Breast epithelium (tissue), 4 donors: ENCODE data around the gene DOCK6. TPM values are rescaled to one million over a fixed set of nuclear protein-coding genes. Genes with fewer than 3 reads are reported as not detected.

Source experiments
- DNase-seq, 2 donors: peaks; one replicate each; pipeline ENCODE4 v3.0.0-alpha.2; 2019; ENCODE audit warnings: low spot score in 2 of 2
- H3K27ac ChIP-seq, 2 donors: fragments of 200-600 bp; sonication (generic) in 1 of 2; one replicate each; pipeline ENCODE4 v1.5.1; 2016 to 2019; ENCODE audit warnings: mild to moderate bottlenecking in 1 of 2
- H3K27me3 ChIP-seq, 2 donors: fragments of 200-600 bp; sonication (generic) in 1 of 2; one replicate each; pipeline versions ENCODE4 v1.5.1 to v1.6.0; 2017 to 2019; ENCODE audit warnings: control low read depth in 1 of 2, mild to moderate bottlenecking in 1 of 2
- H3K36me3 ChIP-seq: fragments of 200-600 bp; one replicate; pipeline ENCODE4 v1.5.1; 2019
- H3K4me1 ChIP-seq, 2 donors: fragments of 200-600 bp; sonication (generic); one replicate each; pipeline ENCODE4 v1.5.1; 2016 to 2019; ENCODE audit warnings: control low read depth in 1 of 2
- H3K4me3 ChIP-seq, 3 donors: fragments of 200-600 bp; sonication (generic); 1 replicate in 2 of 3; 2 replicates in 1 of 3; pipeline ENCODE4 v1.5.1; 2016 to 2019; ENCODE audit warnings: mild to moderate bottlenecking in 3 of 3, moderate library complexity in 2 of 3
- H3K9me3 ChIP-seq, 2 donors: fragments of 200-600 bp; sonication (generic) in 1 of 2; one replicate each; pipeline ENCODE4 v1.5.1; 2016 to 2019; ENCODE audit warnings: control low read depth in 1 of 2
- POLR2A ChIP-seq: fragments of 450-650 bp; IDR thresholded peaks from one replicate; pipeline ENCODE4 v1.6.1; 2016; ENCODE audit warnings: antibody characterized with exemption, mild to moderate bottlenecking, moderate library complexity
- POLR2AphosphoS5 ChIP-seq, 3 donors: sonication (generic); formaldehyde crosslinking; IDR thresholded peaks; one replicate each; pipeline ENCODE4 v1.6.1; 2017; ENCODE audit warnings: antibody characterized with exemption in 3 of 3
- intact Hi-C: fragments of 100-400 bp; cut with DNase I; formaldehyde crosslinking; loops from one replicate; pipeline ENCODE4 v1.15.1; 2023; ENCODE audit warnings: low total_unique reads
- total RNA-seq, 3 donors: library from RNA; depleted of rRNA; stranded (reverse); fragments of >200 nt; gene quantifications; one replicate each; pipeline ENCODE4 v1.1.0, GENCODE V29; 2016
- TF ChIP-seq, protein P1 (sequence below), 3 donors: fragments of 450-650 bp; IDR thresholded peaks; one replicate each; pipeline ENCODE4 v1.5.1; 2016 to 2017; ENCODE audit warnings: antibody characterized with exemption in 3 of 3, mild to moderate bottlenecking in 3 of 3, moderate library complexity in 3 of 3

DOCK6 gene
- total RNA-seq, 3 donors from 2014 or later, result 20.9 to 59.3 (median 49.6) TPM

DNA sequence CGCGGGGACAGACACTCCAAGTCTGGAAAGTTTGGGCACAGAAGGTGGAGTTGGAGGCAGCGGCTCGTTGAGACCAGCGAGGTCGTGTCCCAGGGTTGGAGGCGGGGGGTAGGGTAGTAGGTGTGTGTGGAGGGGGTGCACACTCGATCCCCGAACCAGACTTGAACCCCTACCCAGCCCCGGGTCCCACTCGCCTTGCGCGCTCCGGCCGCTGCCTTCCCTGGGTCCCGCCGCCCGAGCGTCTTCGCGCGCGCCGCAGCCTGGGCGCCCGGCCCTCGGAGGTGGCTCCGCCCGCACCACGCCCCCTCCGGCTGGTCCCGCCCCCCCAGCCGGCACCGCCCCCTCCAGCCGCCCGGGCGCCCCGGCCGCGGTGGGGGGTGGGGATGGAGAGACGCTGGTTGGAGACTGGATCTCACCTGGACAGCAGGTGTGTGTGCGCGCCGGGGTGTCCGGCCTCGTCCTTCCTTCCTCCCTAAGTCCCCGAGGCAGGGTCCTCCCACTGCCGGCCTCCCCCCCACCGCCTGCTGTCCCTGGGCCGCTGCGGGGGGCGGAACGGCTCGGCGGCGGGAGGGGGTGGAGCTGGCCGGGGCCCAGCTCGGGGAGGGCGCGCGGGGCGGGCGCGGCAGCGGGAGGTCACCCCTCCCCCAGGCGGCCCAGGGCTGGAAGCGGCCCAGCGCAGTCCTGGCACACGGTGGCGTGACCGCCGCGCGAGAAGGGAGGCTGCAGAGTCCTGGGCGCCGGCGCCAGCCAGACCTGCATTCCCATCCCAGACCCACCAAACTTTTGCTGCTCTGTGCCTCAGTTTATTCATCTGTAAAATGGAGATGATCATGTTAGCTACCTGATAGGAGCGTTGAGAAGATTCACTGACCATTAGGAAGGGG lies 64.8 kb downstream of the DOCK6 start, which contains the start of gene KANK2:
Gene KANK2 (minus strand): TSS at position 255 of the 884 bp plus-strand sequence. CDS start 3,034 bp downstream, outside the sequence.
- TF ChIP-seq, protein P1, sequence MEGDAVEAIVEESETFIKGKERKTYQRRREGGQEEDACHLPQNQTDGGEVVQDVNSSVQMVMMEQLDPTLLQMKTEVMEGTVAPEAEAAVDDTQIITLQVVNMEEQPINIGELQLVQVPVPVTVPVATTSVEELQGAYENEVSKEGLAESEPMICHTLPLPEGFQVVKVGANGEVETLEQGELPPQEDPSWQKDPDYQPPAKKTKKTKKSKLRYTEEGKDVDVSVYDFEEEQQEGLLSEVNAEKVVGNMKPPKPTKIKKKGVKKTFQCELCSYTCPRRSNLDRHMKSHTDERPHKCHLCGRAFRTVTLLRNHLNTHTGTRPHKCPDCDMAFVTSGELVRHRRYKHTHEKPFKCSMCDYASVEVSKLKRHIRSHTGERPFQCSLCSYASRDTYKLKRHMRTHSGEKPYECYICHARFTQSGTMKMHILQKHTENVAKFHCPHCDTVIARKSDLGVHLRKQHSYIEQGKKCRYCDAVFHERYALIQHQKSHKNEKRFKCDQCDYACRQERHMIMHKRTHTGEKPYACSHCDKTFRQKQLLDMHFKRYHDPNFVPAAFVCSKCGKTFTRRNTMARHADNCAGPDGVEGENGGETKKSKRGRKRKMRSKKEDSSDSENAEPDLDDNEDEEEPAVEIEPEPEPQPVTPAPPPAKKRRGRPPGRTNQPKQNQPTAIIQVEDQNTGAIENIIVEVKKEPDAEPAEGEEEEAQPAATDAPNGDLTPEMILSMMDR (IDR thresholded peaks at IDR 0.05), result no peak
- TF ChIP-seq POLR2AphosphoS5 (IDR thresholded peaks at IDR 0.05), result peak in 2 of 3 donors; percentile 48 to 65
- peak; percentile 87 to 91 for DNase-seq
- Histone ChIP-seq H3K9me3 (no peaks in the 10 kb centered on the region), H3K27ac (peak within 1 kb of the TSS; percentile 91 to 96), H3K36me3 (peaks cover 9% of the 10 kb centered on the region), H3K4me3 (peak within 1 kb of the TSS; percentile 59 to 93 (median 80)), H3K27me3 (no peaks in the 10 kb centered on the region), H3K4me1 (peaks cover 3 to 6% of the 10 kb centered on the region in 2 donors)
- intact Hi-C loops, result no loop called here

DNA sequence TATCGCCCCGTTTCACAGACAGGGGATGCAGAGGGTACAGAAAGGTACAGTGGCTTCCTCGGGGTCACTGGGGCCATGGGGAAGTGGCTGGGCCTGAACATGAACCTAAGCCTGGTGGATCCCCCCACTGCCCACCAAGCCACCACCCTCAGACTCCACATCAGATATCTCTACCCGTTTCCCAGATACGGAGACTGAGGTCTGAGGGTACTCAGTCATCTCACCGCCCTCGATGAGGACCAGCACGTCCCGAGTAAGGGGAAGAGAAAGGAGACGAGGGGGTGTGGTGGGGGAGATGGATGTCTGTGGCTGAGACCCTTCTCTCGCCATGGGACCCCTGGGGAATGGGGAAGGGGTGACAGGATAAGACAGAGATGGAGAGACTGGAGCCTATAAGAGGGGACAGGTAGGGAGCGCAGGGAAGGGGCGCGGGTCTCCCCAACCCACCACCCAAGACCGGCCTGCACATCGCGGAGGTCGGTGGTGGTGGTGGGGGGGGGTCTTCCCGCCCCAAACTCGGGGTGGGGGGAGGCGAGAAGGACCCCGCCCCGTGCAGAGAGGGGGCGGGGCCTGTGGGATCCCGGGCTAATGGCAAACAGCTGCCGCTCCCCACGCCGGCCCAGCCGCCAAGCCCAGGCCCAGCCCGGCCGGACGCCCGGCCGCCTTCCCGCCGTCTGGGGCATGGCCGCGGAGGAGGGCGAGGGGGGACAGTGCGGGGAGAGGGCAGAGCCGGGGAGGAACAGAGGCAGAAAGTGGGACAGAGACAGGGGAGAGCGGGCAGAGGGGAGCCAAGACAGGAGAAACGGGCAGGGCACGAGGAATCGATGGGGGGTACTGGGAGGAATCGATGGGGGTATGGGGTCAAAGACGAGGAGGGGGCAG lies 65.7 kb downstream of the DOCK6 start:
- Histone ChIP-seq H3K36me3 (peaks cover 9% of the 10 kb centered on the region), H3K4me3 (peak overlapping the region; percentile 59 to 93 (median 80)), H3K27ac (peak overlapping the region; percentile 91 to 96), H3K4me1 (peaks cover 3 to 6% of the 10 kb centered on the region in 2 donors), H3K27me3 (no peaks in the 10 kb centered on the region), H3K9me3 (no peaks in the 10 kb centered on the region)
- intact Hi-C loops, result no loop called here
- no peak for DNase-seq
- no peak for TF ChIP-seq POLR2AphosphoS5 (IDR thresholded peaks at IDR 0.05)
- TF ChIP-seq POLR2A, result no peak
- TF ChIP-seq, protein P1 (IDR thresholded peaks at IDR 0.05), result no peak

DNA sequence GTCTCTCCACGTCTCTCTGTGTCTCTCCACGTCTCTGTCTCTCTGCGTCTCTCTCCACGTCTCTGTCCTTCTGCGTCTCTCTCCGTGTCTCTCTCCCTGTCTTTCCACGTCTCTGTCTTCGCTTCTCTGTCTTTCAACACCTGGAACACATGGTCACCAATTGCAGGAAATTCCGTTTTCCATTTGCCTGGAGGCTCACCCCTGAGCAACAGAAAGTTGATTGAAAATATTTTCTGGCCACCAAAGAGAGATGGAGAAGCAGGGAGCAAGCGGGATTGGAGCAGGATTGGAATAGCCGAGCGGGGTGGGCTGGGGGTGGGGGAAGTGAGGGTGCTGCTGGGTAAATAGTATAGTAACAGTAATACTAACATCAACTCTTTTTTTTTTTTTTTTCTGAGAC lies 66.6 kb downstream of the DOCK6 start:
- no peak for DNase-seq
- Histone ChIP-seq H3K9me3 (no peaks in the 10 kb centered on the region), H3K27ac (peak overlapping the region; percentile 61 to 77), H3K4me1 (peaks cover 3 to 6% of the 10 kb centered on the region in 2 donors), H3K27me3 (no peaks in the 10 kb centered on the region), H3K36me3 (peaks cover 9% of the 10 kb centered on the region), H3K4me3 (peak overlapping the region; percentile 59 to 93 (median 80))
- intact Hi-C loops, result no loop called here
- TF ChIP-seq POLR2A (no peak), POLR2AphosphoS5 (IDR thresholded peaks at IDR 0.05) (no peak)
- TF ChIP-seq, protein P1 (IDR thresholded peaks at IDR 0.05), result no peak

DNA sequence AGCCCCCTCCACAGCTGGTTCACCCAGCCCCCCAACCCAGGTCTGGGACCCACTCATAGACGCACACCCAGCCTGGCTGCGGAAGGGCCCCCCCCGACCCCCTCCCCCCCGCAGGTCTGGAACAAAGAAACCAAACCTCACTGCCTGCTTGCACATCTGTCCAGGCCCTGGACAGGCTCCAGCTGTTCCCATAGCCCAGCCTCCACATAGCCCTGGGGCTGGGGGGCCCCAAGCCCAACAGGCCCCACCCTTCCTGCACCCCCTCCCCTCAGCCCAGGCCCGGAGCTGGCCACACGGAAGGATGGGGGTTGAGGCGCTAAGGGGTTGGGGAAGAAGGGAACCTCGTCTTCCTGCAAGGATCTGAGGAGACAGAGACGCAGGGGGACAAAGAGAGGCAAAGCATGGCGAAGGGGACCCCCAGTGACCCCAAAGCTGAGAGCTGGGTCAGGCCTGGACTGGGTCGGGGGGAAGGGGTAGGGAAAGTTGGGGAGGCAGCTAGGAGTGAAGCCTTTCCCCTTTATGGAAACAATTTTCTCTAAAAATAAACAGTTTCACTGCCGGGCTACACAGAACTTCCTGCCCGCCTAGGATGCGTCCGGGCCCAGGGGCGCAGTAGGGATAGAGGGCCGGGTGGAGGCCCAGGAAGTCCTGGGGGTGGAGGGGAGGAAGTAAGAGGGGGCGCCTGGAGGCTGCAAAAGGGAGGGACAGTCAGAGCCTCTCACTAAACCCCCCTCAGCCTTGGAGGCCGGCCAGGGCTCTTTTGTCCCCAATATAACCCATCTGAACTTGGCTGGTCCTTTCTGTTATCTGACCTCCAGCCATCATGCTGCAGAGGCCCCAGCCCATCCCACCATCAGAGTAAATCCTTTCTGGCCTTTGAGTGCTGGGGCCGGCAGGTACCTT lies 67.4 kb downstream of the DOCK6 start:
- H3K27ac ChIP-seq, result peak overlapping the region; percentile 61 to 77
- H3K4me3 ChIP-seq, result peak overlapping the region; percentile 59 to 93 (median 80)
- H3K4me1 ChIP-seq, result peaks cover 3 to 12% of the 10 kb centered on the region in 2 donors
- TF ChIP-seq, protein P1 (IDR thresholded peaks at IDR 0.05), result no peak
- TF ChIP-seq POLR2AphosphoS5 (IDR thresholded peaks at IDR 0.05) (no peak), POLR2A (no peak)
- intact Hi-C loops, result no loop called here
- H3K36me3 ChIP-seq, result peaks cover 9% of the 10 kb centered on the region
- DNase-seq, result no peak
- no peaks in the 10 kb centered on the region for H3K27me3 ChIP-seq
- no peaks in the 10 kb centered on the region for H3K9me3 ChIP-seq
